HG03159 (cell line): ENCODE data around the gene VWC2L.

Experiments used
- ATAC-seq: cut with Tn5 transposase; IDR thresholded peaks from one replicate; pipeline ENCODE4 v1.9.1; 2021; ENCODE audit warnings: mild to moderate bottlenecking, moderate library complexity; ENCODE audit not compliant: unreplicated experiment

VWC2L gene

DNA sequence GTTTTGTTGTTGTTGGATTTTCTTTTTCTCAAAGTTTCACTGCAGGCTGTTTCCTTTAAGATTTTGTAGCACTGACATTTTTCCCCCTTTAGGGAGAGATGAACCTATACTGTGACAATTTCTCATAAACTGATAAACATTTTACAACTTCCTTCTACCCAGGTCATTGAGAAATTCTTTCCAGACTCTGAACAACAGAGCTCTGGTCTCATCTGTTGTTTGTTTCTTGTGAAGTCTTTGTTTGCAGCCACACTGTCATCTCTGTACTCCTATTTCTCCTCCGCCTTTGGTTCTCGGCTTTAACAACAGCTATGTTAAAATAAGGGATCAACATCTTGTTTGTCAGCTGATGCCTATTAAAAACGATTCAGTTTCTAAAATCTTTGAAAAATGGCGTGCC is 167.6 kb downstream of the VWC2L start:
- ATAC-seq, result no peak

DNA sequence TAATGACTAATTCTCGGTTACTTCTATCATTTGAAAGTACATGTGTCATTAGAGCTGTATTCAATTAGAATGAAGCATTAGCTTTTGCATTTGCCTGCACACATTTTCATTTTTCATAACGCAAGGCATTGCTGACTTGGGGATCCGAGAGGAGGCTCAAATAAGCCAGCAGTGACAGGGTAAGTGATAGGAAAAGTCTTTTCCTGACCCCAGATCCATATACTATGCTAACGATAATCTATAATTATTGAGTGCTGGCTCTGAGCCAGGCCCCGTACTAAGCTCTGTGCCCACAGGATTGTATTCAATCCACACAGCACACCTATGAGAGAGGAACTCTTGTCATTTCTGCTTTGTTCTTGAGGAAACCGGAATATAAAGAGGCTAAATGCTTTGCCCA is 168.2 kb downstream of the VWC2L start:
- no peak for ATAC-seq

DNA sequence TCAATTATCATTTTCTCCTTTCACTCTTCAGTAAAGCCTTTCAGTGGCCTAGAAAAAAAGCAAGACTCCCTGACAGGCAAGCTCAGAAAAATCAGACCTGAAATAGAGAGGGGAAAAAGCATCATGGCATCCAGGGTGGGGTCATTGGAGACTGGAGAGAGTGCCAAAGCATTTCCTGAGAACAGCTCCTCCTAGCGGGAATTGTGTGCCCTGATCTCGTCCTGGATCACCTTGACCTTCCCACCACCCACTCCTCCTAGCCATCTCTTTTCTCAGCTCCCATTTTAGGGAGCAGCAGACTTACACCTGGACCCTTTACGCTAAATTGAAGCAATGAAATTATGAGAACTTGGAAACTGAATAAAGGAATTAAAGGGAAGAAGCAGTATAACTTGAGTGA is 176.6 kb downstream of the VWC2L start:
- no peak for ATAC-seq

DNA sequence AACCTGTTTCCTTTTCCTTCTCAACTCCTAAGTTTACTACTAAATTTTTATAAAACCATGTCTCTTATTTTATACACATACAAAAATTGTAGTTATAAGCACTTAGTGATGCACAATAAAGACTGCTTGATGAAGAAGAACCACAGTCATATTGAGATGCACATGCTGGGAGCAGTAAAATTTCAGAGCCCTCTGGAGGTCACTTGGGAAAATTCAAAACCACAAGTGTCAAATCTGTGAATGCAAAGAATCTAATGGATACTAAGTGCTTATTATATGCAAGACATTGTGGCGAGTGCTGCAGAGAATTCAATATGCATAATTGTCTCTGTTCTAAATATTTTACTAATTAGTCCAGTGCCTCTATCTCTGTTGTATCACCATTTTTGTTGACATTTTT is 180.5 kb downstream of the VWC2L start:
- ATAC-seq, result no peak

DNA sequence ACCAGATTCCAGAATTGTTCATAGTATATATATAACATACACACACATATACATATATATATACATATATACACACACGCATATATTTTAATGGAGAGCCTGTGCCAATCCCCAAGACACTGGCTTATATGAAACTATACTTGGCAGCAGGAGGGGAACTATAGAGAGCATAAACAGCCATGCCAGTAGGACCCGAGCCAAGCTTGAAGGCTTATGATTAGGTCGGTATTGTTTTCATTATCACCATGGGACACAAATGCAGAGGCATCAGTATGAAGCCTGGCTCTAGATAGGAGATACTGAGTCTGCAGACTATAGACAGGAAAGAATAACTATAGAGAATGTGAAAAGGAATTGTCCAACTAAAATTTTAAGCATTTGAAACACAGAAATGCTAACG is 181.2 kb downstream of the VWC2L start:
- no peak for ATAC-seq

DNA sequence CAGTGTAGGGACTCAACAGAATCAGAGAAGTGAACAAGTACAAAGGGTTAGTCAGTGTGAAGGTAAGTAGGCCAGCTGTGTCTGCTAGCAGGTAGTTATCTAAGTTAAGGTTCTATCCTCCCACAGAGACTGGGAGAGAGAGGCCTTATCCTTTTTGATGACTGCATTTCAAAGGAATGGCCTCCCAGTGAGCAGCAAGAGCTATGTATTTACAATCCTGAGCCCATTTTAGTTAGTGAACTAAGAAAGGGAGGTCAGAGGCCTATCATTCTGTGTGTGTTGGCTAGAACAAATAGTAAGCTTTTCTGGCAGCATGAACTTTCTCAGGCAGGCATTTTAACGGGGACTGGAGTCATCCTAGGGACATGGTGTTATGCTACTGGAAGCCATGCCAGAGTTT is 182.9 kb downstream of the VWC2L start:
- no peak for ATAC-seq

DNA sequence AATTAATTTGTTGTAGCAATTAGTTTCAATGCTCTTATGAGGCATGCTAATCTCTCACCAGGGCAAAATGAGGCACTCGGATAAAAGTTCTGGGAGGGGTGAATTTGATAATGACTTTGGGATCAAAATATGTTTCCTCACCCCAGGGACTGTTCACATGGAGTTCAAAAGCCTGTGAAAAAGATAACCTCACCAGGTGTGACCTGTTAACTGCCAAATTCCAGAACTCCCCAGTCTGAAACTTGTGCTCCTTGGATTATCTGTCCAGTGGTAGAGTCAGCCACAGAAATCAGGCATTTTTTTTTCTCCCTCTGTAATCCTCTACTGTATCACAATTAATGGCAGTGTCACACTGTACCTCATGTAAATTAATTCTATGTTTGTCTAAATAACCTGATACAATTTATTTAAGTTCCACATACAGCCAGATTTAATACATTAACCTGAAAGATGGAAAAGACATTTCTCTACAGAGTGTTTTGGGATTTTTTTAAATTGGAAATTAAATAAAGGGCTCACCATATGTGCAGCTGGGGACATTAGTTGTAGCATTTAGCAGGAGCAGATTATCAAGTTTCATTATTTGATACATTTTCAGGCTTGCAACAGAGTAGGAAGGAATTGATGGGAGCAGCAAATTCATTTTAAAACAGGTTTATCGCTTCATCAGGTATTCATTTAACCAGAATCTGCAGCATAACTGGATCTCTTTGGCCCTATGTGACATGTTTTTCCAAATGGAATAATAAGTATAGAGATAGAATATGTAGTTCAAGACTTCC is 191.2 kb downstream of the VWC2L start:
- no peak for ATAC-seq

DNA sequence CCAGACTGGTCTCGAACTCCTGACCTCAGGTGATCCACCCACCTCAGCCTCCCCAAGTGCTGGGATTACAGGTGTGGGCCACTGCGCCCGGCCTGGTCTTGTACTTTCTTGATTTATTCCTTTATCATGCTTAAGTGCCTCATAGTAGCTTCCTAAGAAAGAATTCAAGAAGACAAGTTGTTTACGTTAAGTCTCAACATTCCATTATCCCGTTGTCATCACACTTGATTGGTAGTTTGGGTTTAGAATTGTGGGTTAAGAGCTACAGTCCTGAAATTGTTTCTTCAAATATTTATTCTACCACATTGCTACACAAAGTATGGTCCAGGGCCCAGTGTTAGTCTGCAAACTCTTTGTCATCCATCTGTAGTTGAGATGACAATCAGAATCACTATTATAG is 194.0 kb downstream of the VWC2L start:
- ATAC-seq, result no peak

DNA sequence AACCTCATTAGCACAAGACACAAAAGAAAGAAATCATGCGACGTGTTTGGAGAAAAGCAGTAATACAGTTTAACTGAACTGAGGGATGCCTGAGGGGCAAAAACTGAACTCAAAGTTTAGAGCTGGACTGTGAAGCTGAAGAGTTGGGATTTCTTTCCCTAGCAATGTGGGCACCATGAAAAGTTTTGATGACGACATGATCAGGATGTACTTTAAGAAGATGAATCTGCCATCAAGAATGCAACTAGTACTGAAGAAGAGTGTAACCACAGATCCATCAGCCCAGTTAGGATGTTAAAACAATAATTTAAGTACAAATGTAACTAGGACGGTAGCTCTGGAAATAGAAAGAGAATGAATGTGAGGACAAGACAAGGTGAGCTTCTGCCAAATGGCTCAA is 196.2 kb downstream of the VWC2L start:
- no peak for ATAC-seq

DNA sequence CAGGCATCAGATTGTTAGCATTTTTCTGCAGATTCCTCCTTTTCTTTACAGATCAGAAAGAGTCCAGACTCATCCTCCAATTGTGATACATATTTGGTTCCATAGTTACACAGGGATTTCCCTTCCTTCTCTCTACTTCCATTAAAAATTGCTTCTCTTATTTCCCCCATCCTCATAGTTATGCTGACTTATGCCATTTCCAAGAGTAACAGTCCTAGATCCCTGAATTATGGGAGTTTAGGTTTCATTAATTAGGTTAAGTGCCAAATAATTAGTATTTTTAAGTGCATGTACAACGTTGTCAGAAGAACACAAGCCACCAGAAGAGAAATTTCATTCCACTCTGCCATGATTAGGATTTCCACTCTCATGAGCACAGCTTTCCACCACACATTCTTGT is 200.2 kb downstream of the VWC2L start:
- ATAC-seq, result no peak

DNA sequence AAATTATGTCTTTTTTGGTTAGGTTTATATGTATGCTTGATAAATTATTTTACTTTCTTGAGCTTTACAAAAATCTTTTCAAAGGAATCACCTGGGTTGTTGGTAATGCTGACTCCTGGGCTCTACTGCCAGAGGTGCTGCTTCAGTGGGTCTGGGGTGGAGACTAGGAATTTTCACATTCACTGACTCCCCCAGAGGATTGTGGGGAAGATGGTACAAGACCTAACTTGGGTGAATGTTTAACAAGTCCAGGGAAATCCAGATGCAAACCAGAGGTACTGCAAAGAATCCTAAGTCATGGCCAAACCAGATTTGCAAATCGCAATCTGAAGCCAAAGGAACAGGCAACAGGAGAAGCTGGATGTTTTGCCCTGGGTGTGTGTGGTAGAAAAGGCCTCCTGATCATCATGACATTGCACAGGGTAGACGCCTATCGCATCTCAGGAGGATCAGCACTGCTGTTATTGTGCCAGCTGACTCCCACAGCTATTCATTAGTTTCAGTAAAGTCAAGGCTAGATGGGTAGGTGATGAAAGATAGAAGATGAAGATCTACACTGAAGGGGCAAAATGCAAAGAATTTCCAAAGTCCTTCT is 213.4 kb downstream of the VWC2L start:
- ATAC-seq, result no peak

DNA sequence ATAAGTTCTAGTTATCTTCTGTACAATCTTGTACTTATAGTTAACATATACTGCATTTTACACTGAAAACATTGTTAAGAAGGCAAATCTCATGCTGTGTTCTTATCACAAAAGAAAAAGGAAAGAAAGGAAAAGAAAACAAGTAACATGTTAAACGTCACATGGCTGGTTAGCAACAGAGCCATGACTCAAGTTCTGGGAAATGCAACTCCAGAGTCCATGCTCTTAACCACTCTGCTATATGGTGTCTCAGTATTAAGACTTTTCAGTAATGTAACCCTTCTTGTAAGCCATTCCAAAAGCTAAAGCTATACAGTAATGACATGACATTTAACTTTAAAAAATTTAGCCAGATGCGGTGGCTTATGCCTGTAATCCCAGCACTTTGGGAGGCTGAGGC is 217.2 kb downstream of the VWC2L start:
- ATAC-seq, result no peak
